ENCODE results near the gene MRPS2.
"Not testable (repeated sequence)": the region's sequence is repeated elsewhere in the genome, so short reads cannot be mapped to it uniquely, and the experiment has no call there.

The MRPS2 gene

GRCh38 chr9:135522137-135522877, 21.8 kb downstream of the MRPS2 start:
- FAIRE-seq (no peak), DNase-seq (ENCODE audit: insufficient read length) (no peak)
- TF ChIP-seq TAF1 (IDR thresholded peaks at IDR 0.05; ENCODE audit: borderline replicate concordance, low read depth, low read length): no peak
- no peak for TF ChIP-seq POLR2AphosphoS5 (IDR thresholded peaks at IDR 0.05; ENCODE audit: low read depth, low read length)
- no peak for TF ChIP-seq POLR2A (IDR thresholded peaks at IDR 0.05; ENCODE audit: low read depth, low read length)

DNA sequence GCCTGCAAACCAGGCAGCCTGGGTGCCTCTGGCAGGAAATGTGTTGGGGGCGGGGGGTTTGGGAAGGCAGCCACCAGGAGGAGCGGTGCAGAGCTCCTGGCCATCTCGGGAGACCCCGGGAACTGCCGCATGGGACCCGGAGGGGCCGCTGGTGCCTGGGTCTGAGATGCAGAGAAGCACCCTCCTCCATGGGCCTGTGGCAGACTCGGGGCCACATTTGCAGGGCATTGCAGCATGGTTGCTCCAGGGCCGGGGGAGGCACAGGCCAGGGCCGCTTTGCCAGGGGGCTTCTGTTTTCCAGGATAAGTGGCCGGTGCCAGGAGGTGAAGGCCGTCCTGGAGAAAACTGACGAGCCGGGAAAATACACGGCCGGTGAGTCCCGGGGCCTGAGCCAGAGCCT, 22.4 kb downstream of the MRPS2 start:
- no peak for DNase-seq (ENCODE audit: insufficient read length)
- FAIRE-seq: no peak
- TF ChIP-seq TAF1 (IDR thresholded peaks at IDR 0.05; ENCODE audit: borderline replicate concordance, low read depth, low read length) (no peak), POLR2A (IDR thresholded peaks at IDR 0.05; ENCODE audit: low read depth, low read length) (no peak), POLR2AphosphoS5 (IDR thresholded peaks at IDR 0.05; ENCODE audit: low read depth, low read length) (no peak)

- no peak for FAIRE-seq
- TF ChIP-seq POLR2AphosphoS5 (IDR thresholded peaks at IDR 0.05; ENCODE audit: low read depth, low read length): no peak
- TF ChIP-seq TAF1 (IDR thresholded peaks at IDR 0.05; ENCODE audit: borderline replicate concordance, low read depth, low read length): no peak
- no peak for TF ChIP-seq POLR2A (IDR thresholded peaks at IDR 0.05; ENCODE audit: low read depth, low read length)
- DNase-seq (ENCODE audit: insufficient read length): no peak
Measured at GRCh38 chr9:135523521-135524129, 23.1 kb downstream of the MRPS2 start.

DNA sequence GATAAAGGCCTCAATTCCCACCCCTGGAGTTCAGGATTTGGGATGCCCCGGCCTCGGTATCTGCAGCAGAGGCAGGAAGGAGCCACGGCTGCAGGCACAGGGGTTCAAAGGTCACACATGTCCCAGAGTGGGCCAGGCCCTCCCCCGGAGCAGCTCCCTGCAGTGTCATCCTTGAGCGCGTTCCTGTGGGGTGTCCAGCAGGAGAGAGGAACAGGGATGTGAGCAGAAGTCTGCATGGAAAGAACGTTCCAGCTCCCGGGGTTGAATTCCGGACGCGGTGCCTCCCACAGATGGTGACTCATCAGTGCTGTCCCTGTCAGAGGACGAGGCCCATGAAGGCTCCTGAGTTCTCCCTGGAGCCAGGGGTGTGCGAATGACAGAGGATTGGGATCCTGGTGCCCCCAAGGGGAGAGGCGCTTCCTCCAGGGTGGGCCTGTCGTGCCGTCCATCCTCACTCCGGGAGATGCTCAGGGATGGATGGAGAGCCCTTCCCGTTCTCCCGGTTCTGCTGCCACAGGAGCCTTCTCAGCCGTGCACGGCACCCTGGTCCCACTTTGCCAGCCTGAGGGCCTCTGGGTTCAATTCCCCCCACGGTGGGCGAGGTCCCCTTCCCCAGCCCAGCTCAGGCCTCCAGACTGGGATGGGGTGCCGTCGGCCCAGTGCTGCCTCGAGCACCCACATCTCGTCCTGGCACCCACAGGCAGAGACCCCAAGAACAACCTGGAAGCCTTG, 23.8 kb downstream of the MRPS2 start:
- FAIRE-seq (no peak), DNase-seq (ENCODE audit: insufficient read length) (no peak)
- TF ChIP-seq POLR2A (IDR thresholded peaks at IDR 0.05; ENCODE audit: low read depth, low read length) (no peak), POLR2AphosphoS5 (IDR thresholded peaks at IDR 0.05; ENCODE audit: low read depth, low read length) (no peak), TAF1 (IDR thresholded peaks at IDR 0.05; ENCODE audit: borderline replicate concordance, low read depth, low read length) (no peak)

DNA sequence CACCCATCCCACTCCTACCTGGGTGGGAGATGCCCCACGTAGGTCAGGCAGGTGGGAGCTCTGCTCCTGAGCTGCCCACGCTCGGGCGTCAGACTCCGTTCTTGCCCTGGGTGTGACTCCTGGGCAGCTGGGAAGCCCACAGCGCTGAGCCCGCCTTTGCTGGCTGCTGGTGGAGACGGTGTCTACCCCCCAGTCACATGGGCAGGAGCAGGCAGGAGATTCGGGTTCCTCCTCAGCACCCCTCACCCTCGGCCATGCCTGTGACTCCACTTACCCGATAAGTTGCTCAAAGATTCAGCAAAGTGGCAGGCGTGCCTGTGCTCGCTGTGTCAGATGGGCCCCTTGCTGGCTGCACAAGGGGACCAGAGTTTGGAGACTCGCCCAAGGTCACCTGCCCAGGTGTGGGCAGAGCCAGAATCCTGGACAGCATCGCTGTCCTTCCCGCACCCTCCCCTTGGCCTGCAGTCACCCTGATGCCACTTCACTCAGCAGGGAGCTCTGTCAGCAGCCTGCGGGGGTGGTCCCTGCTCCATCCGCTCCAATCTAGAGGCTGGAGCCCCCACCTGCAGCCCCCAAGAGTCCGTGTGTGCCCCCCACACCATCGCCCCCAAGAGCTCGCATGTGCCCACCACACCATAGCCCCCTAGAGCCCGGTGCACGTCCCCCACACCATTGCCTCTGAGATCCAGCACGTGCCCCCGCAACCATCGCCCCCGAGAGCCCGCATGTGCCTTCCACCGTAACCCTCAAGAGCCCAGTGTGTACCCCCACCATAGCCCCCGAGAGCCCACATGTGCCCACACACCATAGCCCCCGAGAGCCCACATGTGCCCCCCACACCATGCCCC, 25.0 kb downstream of the MRPS2 start:
- TF ChIP-seq POLR2A (IDR thresholded peaks at IDR 0.05; ENCODE audit: low read depth, low read length): no peak
- no peak for TF ChIP-seq TAF1 (IDR thresholded peaks at IDR 0.05; ENCODE audit: borderline replicate concordance, low read depth, low read length)
- TF ChIP-seq POLR2AphosphoS5 (IDR thresholded peaks at IDR 0.05; ENCODE audit: low read depth, low read length): no peak
- FAIRE-seq (no peak), DNase-seq (ENCODE audit: insufficient read length) (no peak)

GRCh38 chr9:135526089-135526729, 25.7 kb downstream of the MRPS2 start:
- FAIRE-seq (no peak), DNase-seq (ENCODE audit: insufficient read length) (no peak)
- TF ChIP-seq POLR2AphosphoS5 (IDR thresholded peaks at IDR 0.05; ENCODE audit: low read depth, low read length) (no peak), TAF1 (IDR thresholded peaks at IDR 0.05; ENCODE audit: borderline replicate concordance, low read depth, low read length) (no peak), POLR2A (IDR thresholded peaks at IDR 0.05; ENCODE audit: low read depth, low read length) (no peak)

GRCh38 chr9:135526730-135527571, 26.5 kb downstream of the MRPS2 start:
- TF ChIP-seq POLR2AphosphoS5 (IDR thresholded peaks at IDR 0.05; ENCODE audit: low read depth, low read length): no peak
- TF ChIP-seq TAF1 (IDR thresholded peaks at IDR 0.05; ENCODE audit: borderline replicate concordance, low read depth, low read length): no peak
- TF ChIP-seq POLR2A (IDR thresholded peaks at IDR 0.05; ENCODE audit: low read depth, low read length): no peak
- FAIRE-seq (no peak), DNase-seq (ENCODE audit: insufficient read length) (no peak)

DNA sequence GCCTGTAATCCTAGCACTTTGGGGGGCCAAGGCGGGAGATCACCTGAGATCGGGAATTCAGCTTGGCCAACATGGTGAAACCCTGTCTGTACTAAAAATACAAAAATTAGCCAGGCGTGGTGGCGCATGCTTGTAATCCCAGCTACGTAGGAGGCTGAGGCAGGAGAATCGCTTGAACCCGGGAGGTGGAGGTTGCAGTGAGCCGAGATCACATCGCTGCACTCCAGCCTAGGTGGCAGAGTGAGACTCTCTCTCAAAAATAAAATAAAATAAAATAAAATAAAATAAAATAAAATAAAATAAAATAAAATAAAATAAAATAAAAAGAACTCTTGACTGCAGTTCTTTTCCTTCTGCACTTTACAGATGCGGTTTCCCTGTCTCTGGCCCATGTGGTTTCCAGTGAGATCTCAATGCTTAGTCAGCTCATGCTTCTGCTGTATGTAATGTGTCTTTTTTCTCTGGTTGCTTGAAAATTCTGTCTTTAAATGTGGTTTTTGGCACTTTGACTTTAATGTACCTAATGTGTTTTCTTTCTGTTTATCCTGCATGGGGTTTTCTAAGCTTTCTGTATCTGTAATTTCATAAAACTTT, 28.5 kb downstream of the MRPS2 start:
- FAIRE-seq; DNase-seq (ENCODE audit: insufficient read length): not testable (repeated sequence)

- TF ChIP-seq POLR2A (IDR thresholded peaks at IDR 0.05; ENCODE audit: low read depth, low read length) (no peak), POLR2AphosphoS5 (IDR thresholded peaks at IDR 0.05; ENCODE audit: low read depth, low read length) (no peak), TAF1 (IDR thresholded peaks at IDR 0.05; ENCODE audit: borderline replicate concordance, low read depth, low read length) (no peak)
- no peak for DNase-seq (ENCODE audit: insufficient read length)
- FAIRE-seq: no peak
Measured at GRCh38 chr9:135530146-135530545, 29.7 kb downstream of the MRPS2 start.

- TF ChIP-seq TAF1 (IDR thresholded peaks at IDR 0.05; ENCODE audit: borderline replicate concordance, low read depth, low read length) (no peak), POLR2A (IDR thresholded peaks at IDR 0.05; ENCODE audit: low read depth, low read length) (no peak), POLR2AphosphoS5 (IDR thresholded peaks at IDR 0.05; ENCODE audit: low read depth, low read length) (no peak)
- no peak for DNase-seq (ENCODE audit: insufficient read length)
Measured at GRCh38 chr9:135531096-135531495, 30.6 kb downstream of the MRPS2 start.

More at GRCh38 chr9:135531096-135531495, 30.6 kb downstream of the MRPS2 start:
- no peak for FAIRE-seq
